Measurements from ENCODE around the gene GABARAPL1.

- TF ChIP-seq TAF1 (IDR thresholded peaks at IDR 0.05; ENCODE audit: borderline replicate concordance, insufficient read depth, low read length) (no peak), POLR2AphosphoS5 (IDR thresholded peaks at IDR 0.05; ENCODE audit: low read depth, low read length) (no peak)
Measured at GRCh38 chr12:10174986-10175614, 37.6 kb upstream of the GABARAPL1 start.

Data from PFSK-1 (cell line).